K562 (cell line): Measurements from ENCODE around the gene GORASP1. TPM values are rescaled to one million over a fixed set of nuclear protein-coding genes. Genes with fewer than 3 reads are reported as not detected.

ENCODE experiments used
- BCOR ChIP-seq: fragments of 450-650 bp; IDR thresholded peaks from 2 replicates; pipeline ENCODE4 v1.6.1; 2016
- CAMTA2 ChIP-seq: fragments of 250-450 bp; sonication (Bioruptor Pico); conservative IDR thresholded peaks from 2 replicates; pipeline ENCODE4 v1.5.1; 2022
- CTBP1 ChIP-seq: fragments of 450-650 bp; IDR thresholded peaks from 2 replicates; pipeline ENCODE4 v1.6.1; 2016; ENCODE audit warnings: borderline replicate concordance
- ILK ChIP-seq: fragments of 450-650 bp; IDR thresholded peaks from 2 replicates; pipeline ENCODE4 v1.6.1; 2016; ENCODE audit warnings: missing genetic modification characterization, low read depth, mild to moderate bottlenecking, missing compliant biosample characterization, moderate library complexity, borderline replicate concordance
- ZFP30 ChIP-seq: fragments of 250-450 bp; sonication (Bioruptor Pico); IDR thresholded peaks from 2 replicates; pipeline ENCODE4 v1.8.0; 2022; ENCODE audit warnings: moderate library complexity, mild to moderate bottlenecking, inconsistent platforms, borderline replicate concordance
- ZFPM2 ChIP-seq: fragments of 250-450 bp; sonication (Bioruptor Pico); IDR thresholded peaks from 2 replicates; pipeline ENCODE4 v1.5.1; 2022; ENCODE audit warnings: mild to moderate bottlenecking
- ZNF431 ChIP-seq: sonication (generic); formaldehyde crosslinking; IDR thresholded peaks from 2 replicates; pipeline ENCODE4 v1.8.0; 2022; ENCODE audit warnings: mild to moderate bottlenecking, missing genetic modification reagents
- ZNF764 ChIP-seq: fragments of 250-450 bp; sonication (Bioruptor Pico); IDR thresholded peaks from 2 replicates; pipeline ENCODE4 v1.4.0; 2020; ENCODE audit warnings: low read depth, mild to moderate bottlenecking, moderate library complexity
- polyA plus RNA-seq, 8 experiments: library from polyadenylated mRNA; depleted of rRNA in 4 of 8; stranded (reverse) in 5 of 8; unstranded in 3 of 8; fragments of >200 nt; fragmentation: Nextera tagmentation in 2 of 8; fragmentation: Illumina TruSeq in 1 of 8; extraction: Ambion mirVana in 2 of 8; extraction: Trizol in 1 of 8; gene quantifications; 2 replicates each; pipeline versions ENCODE4 v1.2.1 to v1.2.3, GENCODE V29; 2011 to 2014; ENCODE audit warnings: inconsistent platforms in 1 of 8, missing spikeins in 1 of 8
- total RNA-seq, 7 experiments: library from RNA; depleted of rRNA in 6 of 7; stranded (reverse); fragments of >200 nt in 6 of 7; fragmentation: Illumina TruSeq in 2 of 7; extraction: Trizol in 2 of 7; gene quantifications; 2 replicates each; pipeline versions ENCODE4 v1.2.1 to v1.2.3, GENCODE V29; 2011 to 2021; ENCODE audit warnings: low replicate concordance in 1 of 7
- TF ChIP-seq, protein P1 (sequence below), 2 experiments: fragments of 450-650 bp in 1 of 2; sonication (generic) in 1 of 2; formaldehyde crosslinking in 1 of 2; IDR thresholded peaks; 2 replicates each; pipeline versions ENCODE4 v1.7.1 to v1.9.0; 2016 to 2022; ENCODE audit warnings: inconsistent platforms in 1 of 2, mild to moderate bottlenecking in 1 of 2, missing genetic modification reagents in 1 of 2
- TF ChIP-seq, protein P2 (sequence below), 2 experiments: fragments of 450-650 bp in 1 of 2; sonication (generic) in 1 of 2; formaldehyde crosslinking; conservative IDR thresholded peaks; 2 replicates each; pipeline versions ENCODE4 v1.4.0 to v1.8.1; 2020 to 2022; ENCODE audit warnings: mild to moderate bottlenecking in 1 of 2, missing genetic modification reagents in 1 of 2
- TF ChIP-seq, protein P3 (sequence below): fragments of 450-650 bp; IDR thresholded peaks from 2 replicates; pipeline ENCODE4 v1.6.1; 2016; ENCODE audit warnings: low read depth, mild to moderate bottlenecking, moderate library complexity
- TF ChIP-seq, protein P4 (sequence below): fragments of 250-450 bp; sonication (Bioruptor Pico); IDR thresholded peaks from 2 replicates; pipeline ENCODE4 v1.5.0; 2021
- TF ChIP-seq, protein P5 (sequence below): fragments of 450-650 bp; IDR thresholded peaks from 2 replicates; pipeline ENCODE4 v1.6.1; 2016; ENCODE audit warnings: borderline replicate concordance

Gene GORASP1
- total and polyA plus RNA-seq, 9 of the 15 experiments (the other 6 are each of a cell fraction or from before 2014, with no cell fraction given), result 8.4 to 87.9 (median 67.6) TPM

DNA sequence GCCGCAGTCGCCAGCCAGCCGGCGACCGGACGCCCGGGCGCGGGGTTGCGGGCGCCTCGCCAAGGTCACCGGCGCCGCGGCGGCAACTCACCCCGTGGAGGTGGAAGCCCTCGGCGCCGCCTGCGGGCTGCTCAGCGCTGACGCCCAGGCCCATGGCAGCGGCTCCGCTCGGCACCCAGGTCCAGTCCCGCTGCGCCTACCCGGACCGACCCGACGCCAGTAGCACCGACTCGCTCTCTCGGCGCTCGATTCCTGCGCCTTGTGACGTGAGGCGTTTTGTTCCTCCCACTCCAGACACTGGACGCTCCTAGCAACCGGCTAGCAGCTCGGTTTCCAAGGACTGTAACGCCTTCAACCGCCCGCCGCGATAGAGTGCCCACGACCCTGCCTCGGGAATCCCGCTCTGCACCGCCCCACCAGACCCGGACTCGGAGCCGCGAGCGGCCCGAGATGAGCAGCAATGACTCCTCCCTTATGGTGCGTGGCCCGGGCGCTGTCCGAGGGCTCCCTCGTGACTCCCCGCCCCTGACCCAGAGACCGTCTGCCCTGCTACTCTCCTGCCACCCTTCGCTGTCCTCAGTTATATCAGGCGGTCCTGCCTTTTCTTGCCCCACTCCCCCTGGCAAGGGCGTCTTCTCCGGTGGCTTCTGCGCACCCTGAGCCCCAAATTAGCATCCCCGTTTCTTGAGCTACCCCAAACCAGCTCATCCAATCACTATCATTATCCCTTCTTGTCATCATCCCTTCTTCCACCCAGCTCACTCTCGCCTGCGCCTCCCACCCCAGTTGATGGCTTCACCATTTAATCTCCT is at the start of gene GORASP1, which contains the start of gene TTC21A (continued):
- TF ChIP-seq, protein P1, sequence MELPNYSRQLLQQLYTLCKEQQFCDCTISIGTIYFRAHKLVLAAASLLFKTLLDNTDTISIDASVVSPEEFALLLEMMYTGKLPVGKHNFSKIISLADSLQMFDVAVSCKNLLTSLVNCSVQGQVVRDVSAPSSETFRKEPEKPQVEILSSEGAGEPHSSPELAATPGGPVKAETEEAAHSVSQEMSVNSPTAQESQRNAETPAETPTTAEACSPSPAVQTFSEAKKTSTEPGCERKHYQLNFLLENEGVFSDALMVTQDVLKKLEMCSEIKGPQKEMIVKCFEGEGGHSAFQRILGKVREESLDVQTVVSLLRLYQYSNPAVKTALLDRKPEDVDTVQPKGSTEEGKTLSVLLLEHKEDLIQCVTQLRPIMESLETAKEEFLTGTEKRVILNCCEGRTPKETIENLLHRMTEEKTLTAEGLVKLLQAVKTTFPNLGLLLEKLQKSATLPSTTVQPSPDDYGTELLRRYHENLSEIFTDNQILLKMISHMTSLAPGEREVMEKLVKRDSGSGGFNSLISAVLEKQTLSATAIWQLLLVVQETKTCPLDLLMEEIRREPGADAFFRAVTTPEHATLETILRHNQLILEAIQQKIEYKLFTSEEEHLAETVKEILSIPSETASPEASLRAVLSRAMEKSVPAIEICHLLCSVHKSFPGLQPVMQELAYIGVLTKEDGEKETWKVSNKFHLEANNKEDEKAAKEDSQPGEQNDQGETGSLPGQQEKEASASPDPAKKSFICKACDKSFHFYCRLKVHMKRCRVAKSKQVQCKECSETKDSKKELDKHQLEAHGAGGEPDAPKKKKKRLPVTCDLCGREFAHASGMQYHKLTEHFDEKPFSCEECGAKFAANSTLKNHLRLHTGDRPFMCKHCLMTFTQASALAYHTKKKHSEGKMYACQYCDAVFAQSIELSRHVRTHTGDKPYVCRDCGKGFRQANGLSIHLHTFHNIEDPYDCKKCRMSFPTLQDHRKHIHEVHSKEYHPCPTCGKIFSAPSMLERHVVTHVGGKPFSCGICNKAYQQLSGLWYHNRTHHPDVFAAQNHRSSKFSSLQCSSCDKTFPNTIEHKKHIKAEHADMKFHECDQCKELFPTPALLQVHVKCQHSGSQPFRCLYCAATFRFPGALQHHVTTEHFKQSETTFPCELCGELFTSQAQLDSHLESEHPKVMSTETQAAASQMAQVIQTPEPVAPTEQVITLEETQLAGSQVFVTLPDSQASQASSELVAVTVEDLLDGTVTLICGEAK (IDR thresholded peaks at IDR 0.05), result peak; percentile 17; the same call in 1 of the 2 replicates
- TF ChIP-seq, protein P1 (CRISPR knock-in tag; IDR thresholded peaks at IDR 0.05), result no peak
- TF ChIP-seq ZNF764 (CRISPR knock-in tag) (no peak), CAMTA2 (CRISPR knock-in tag) (no peak), ZFPM2 (no peak), ZFP30 (CRISPR knock-in tag) (no peak), ILK (tag) (no peak), BCOR (no peak), ZNF431 (CRISPR knock-in tag) (no peak), CTBP1 (peak; percentile 53; the same call in 1 of the 2 replicates)
- TF ChIP-seq, protein P2, sequence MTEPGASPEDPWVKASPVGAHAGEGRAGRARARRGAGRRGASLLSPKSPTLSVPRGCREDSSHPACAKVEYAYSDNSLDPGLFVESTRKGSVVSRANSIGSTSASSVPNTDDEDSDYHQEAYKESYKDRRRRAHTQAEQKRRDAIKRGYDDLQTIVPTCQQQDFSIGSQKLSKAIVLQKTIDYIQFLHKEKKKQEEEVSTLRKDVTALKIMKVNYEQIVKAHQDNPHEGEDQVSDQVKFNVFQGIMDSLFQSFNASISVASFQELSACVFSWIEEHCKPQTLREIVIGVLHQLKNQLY (CRISPR knock-in tag; conservative IDR thresholded peaks at IDR 0.05), result no peak
- TF ChIP-seq, protein P3, sequence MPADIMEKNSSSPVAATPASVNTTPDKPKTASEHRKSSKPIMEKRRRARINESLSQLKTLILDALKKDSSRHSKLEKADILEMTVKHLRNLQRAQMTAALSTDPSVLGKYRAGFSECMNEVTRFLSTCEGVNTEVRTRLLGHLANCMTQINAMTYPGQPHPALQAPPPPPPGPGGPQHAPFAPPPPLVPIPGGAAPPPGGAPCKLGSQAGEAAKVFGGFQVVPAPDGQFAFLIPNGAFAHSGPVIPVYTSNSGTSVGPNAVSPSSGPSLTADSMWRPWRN, result no peak
- TF ChIP-seq, protein P4, sequence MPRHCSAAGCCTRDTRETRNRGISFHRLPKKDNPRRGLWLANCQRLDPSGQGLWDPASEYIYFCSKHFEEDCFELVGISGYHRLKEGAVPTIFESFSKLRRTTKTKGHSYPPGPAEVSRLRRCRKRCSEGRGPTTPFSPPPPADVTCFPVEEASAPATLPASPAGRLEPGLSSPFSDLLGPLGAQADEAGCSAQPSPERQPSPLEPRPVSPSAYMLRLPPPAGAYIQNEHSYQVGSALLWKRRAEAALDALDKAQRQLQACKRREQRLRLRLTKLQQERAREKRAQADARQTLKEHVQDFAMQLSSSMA (CRISPR knock-in tag), result peak; percentile 49; the same call in 1 of the 2 replicates
- TF ChIP-seq, protein P5, sequence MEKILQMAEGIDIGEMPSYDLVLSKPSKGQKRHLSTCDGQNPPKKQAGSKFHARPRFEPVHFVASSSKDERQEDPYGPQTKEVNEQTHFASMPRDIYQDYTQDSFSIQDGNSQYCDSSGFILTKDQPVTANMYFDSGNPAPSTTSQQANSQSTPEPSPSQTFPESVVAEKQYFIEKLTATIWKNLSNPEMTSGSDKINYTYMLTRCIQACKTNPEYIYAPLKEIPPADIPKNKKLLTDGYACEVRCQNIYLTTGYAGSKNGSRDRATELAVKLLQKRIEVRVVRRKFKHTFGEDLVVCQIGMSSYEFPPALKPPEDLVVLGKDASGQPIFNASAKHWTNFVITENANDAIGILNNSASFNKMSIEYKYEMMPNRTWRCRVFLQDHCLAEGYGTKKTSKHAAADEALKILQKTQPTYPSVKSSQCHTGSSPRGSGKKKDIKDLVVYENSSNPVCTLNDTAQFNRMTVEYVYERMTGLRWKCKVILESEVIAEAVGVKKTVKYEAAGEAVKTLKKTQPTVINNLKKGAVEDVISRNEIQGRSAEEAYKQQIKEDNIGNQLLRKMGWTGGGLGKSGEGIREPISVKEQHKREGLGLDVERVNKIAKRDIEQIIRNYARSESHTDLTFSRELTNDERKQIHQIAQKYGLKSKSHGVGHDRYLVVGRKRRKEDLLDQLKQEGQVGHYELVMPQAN, result peak; percentile 88
